ENCODE data around the gene PACSIN2. TPM values are rescaled to one million over a fixed set of nuclear protein-coding genes. Genes with fewer than 3 reads are reported as not detected.
"Not testable (repeated sequence)": the region's sequence is repeated elsewhere in the genome, so short reads cannot be mapped to it uniquely, and the experiment has no call there.

PACSIN2 gene
- total RNA-seq, 1 experiment from 2014 or later: 60.1 TPM

GRCh38 chr22:42945027-42945426, 69.9 kb downstream of the PACSIN2 start:
- no peak for DNase-seq
- Histone ChIP-seq H3K4me3 (ENCODE audit: insufficient read depth, low read depth, low read length) (no peak overlapping the region), H3K36me3 (replicated peaks; ENCODE audit: control insufficient read depth, insufficient read depth, low read length) (no peaks in the 10 kb centered on the region; the same call in 1 of the 2 replicates), H3K27me3 (ENCODE audit: control insufficient read depth, insufficient read depth, low read length) (no peaks in the 10 kb centered on the region)

- Histone ChIP-seq H3K36me3 (replicated peaks; ENCODE audit: control insufficient read depth, insufficient read depth, low read length) (no peaks in the 10 kb centered on the region; the same call in 1 of the 2 replicates), H3K27me3 (ENCODE audit: control insufficient read depth, insufficient read depth, low read length) (no peaks in the 10 kb centered on the region), H3K4me3 (ENCODE audit: insufficient read depth, low read depth, low read length) (no peak overlapping the region)
- DNase-seq: no peak
These were observed 70.5 kb downstream of the PACSIN2 start for GRCh38 chr22:42944409-42944808.

GRCh38 chr22:42943981-42944380, 71.0 kb downstream of the PACSIN2 start:
- DNase-seq: no peak
- Histone ChIP-seq H3K36me3 (replicated peaks; ENCODE audit: control insufficient read depth, insufficient read depth, low read length) (no peaks in the 10 kb centered on the region; the same call in 1 of the 2 replicates), H3K4me3 (ENCODE audit: insufficient read depth, low read depth, low read length) (no peak overlapping the region), H3K27me3 (ENCODE audit: control insufficient read depth, insufficient read depth, low read length) (no peaks in the 10 kb centered on the region)

GRCh38 chr22:42942351-42942750, 72.6 kb downstream of the PACSIN2 start:
- Histone ChIP-seq H3K27me3 (ENCODE audit: control insufficient read depth, insufficient read depth, low read length) (no peaks in the 10 kb centered on the region), H3K36me3 (replicated peaks; ENCODE audit: control insufficient read depth, insufficient read depth, low read length) (no peaks in the 10 kb centered on the region; the same call in 1 of the 2 replicates), H3K4me3 (ENCODE audit: insufficient read depth, low read depth, low read length) (no peak overlapping the region)
- no peak for DNase-seq

GRCh38 chr22:42939941-42940653, 74.9 kb downstream of the PACSIN2 start:
- DNase-seq: no peak
- Histone ChIP-seq H3K27me3 (ENCODE audit: control insufficient read depth, insufficient read depth, low read length) (no peaks in the 10 kb centered on the region), H3K36me3 (replicated peaks; ENCODE audit: control insufficient read depth, insufficient read depth, low read length) (no peaks in the 10 kb centered on the region; the same call in 1 of the 2 replicates), H3K4me3 (ENCODE audit: insufficient read depth, low read depth, low read length) (no peak overlapping the region)

- Histone ChIP-seq H3K4me3 (ENCODE audit: insufficient read depth, low read depth, low read length) (no peak overlapping the region), H3K36me3 (replicated peaks; ENCODE audit: control insufficient read depth, insufficient read depth, low read length) (no peaks in the 10 kb centered on the region; the same call in 1 of the 2 replicates), H3K27me3 (ENCODE audit: control insufficient read depth, insufficient read depth, low read length) (no peaks in the 10 kb centered on the region)
- DNase-seq: no peak
These were observed 75.5 kb downstream of the PACSIN2 start for GRCh38 chr22:42939451-42939881.

DNA sequence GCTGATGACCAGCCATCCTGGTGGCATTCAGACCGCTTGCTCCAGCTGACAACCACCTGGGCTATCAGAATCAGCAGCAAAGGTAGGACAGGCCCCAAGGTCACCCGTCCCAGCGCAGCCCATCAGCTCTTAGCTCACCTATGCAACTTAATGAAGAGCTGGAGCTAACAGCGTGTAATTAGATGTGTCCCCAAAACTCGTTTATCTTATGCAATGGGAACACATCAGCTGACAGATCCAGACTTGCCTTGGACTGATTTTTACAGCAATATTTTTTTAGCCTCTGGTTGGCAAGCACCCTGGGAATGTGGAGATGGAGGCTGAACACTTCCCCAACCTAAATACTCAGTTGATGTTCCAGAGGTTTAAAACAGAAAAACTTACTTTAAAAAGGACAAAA, 76.0 kb downstream of the PACSIN2 start:
- Histone ChIP-seq H3K27me3 (ENCODE audit: control insufficient read depth, insufficient read depth, low read length) (no peaks in the 10 kb centered on the region), H3K36me3 (replicated peaks; ENCODE audit: control insufficient read depth, insufficient read depth, low read length) (no peaks in the 10 kb centered on the region; the same call in 1 of the 2 replicates), H3K4me3 (ENCODE audit: insufficient read depth, low read depth, low read length) (no peak overlapping the region)
- DNase-seq: no peak

- DNase-seq: no peak
- Histone ChIP-seq H3K27me3 (ENCODE audit: control insufficient read depth, insufficient read depth, low read length) (no peaks in the 10 kb centered on the region), H3K36me3 (replicated peaks; ENCODE audit: control insufficient read depth, insufficient read depth, low read length) (no peaks in the 10 kb centered on the region; the same call in 1 of the 2 replicates), H3K4me3 (ENCODE audit: insufficient read depth, low read depth, low read length) (no peak overlapping the region)
These were observed 76.5 kb downstream of the PACSIN2 start for GRCh38 chr22:42938449-42938848.

DNA sequence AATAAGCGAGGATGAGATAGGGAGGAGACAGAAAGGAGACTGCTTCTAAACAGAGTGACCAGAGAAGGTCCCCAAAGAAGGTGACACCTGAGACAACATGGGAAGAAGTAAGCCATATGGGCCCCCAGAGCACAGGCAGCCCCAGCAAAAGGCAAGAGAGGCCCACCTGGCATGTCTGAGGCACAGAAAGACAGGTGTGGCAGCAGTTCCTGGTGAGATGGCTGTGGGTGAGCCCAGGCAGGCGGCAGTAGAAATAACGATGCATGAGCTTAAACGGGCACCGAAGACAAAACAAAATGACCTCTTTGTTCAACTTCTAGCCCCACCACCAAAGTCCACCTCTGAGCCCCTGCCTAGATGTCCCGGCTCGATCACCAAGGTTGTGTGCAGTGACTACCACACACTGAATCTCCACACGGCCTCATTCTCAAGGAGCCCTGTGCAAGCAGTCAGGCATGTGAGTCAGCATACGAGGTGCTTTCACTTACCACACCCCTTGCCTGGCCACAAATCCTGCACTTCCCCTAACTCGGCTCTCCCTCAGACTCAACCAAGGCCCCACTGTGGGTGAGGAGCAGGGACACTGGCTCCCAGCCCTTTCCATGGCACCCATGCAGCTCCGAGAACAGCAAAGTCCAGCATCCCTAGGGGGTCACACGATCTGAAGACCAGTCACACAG, 77.6 kb downstream of the PACSIN2 start:
- H3K36me3 ChIP-seq (replicated peaks; ENCODE audit: control insufficient read depth, insufficient read depth, low read length): no peaks in the 10 kb centered on the region; the same call in 1 of the 2 replicates
- H3K4me3 ChIP-seq (ENCODE audit: insufficient read depth, low read depth, low read length): no peak overlapping the region
- H3K27me3 ChIP-seq (ENCODE audit: control insufficient read depth, insufficient read depth, low read length): no peaks in the 10 kb centered on the region
- no peak for DNase-seq

- DNase-seq; H3K4me3 ChIP-seq (ENCODE audit: insufficient read depth, low read depth, low read length); H3K27me3 ChIP-seq (ENCODE audit: control insufficient read depth, insufficient read depth, low read length); H3K36me3 ChIP-seq (replicated peaks; ENCODE audit: control insufficient read depth, insufficient read depth, low read length): not testable (repeated sequence)
These were observed 78.3 kb downstream of the PACSIN2 start for GRCh38 chr22:42936680-42937079.

GRCh38 chr22:42934338-42934737, 80.6 kb downstream of the PACSIN2 start:
- Histone ChIP-seq H3K27me3 (ENCODE audit: control insufficient read depth, insufficient read depth, low read length) (no peaks in the 10 kb centered on the region), H3K4me3 (ENCODE audit: insufficient read depth, low read depth, low read length) (no peak overlapping the region), H3K36me3 (replicated peaks; ENCODE audit: control insufficient read depth, insufficient read depth, low read length) (no peaks in the 10 kb centered on the region; the same call in 1 of the 2 replicates)
- DNase-seq: no peak

DNA sequence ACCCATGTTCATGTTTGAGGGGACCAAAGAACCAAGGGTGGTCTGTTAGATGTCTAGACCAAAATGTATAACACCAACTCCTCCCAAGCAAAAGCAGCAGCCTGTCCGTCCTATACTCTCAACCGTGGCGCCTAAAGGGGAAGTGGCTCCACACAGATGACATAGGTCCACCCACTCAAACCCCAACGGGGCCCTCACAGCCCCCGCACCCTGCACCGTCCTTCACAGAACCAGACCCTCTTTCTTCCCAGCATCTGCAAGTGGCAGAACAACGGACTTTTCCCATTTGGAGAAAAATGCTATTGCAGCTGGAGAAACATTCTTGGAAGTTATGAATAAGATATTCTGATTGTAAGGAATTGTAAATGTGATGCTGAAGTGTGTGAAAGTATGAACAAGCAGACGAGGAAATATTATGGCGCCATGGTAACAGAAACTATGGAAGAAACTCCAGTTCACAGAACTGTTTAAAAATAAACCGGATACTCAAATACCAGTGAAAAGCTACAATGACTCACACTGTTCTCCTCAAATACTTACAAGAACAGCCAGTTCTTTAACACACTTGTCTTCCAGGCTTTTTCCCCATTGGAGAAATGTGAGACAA, 81.4 kb downstream of the PACSIN2 start:
- no peaks in the 10 kb centered on the region; the same call in 1 of the 2 replicates for H3K36me3 ChIP-seq (replicated peaks; ENCODE audit: control insufficient read depth, insufficient read depth, low read length)
- H3K27me3 ChIP-seq (ENCODE audit: control insufficient read depth, insufficient read depth, low read length): no peaks in the 10 kb centered on the region
- H3K4me3 ChIP-seq (ENCODE audit: insufficient read depth, low read depth, low read length): no peak overlapping the region
- no peak for DNase-seq

DNA sequence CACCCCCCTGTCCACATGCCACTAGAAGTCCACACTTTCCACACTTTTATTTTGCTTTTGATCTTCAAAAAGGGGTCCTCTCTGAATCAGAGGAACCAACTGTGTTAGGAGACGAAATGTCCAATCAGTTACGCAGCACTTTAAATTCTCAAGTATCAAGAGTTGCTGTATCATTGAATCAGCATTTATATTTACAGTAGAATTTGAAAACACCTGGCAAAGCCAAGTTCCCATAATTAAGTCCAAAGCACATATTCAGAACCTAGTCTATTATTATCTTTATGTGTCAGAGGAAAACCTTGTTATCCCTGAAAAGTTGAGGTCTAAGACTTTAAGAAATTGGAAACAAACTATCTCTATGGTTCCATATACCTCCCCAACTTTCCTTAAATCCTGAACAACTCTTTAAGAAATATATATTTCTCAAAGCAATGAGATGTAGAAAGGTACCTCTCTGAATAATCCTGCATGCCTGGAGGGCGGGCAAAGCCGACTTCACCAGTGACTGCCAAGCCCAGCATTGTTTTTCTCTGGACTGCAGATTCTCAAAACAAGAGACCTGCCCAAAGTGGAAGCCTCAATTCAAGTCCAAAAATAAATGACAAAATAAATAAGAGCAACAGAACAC, 82.0 kb downstream of the PACSIN2 start:
- no peak for DNase-seq
- Histone ChIP-seq H3K27me3 (ENCODE audit: control insufficient read depth, insufficient read depth, low read length) (no peaks in the 10 kb centered on the region), H3K36me3 (replicated peaks; ENCODE audit: control insufficient read depth, insufficient read depth, low read length) (no peaks in the 10 kb centered on the region; the same call in 1 of the 2 replicates), H3K4me3 (ENCODE audit: insufficient read depth, low read depth, low read length) (no peak overlapping the region)

DNA sequence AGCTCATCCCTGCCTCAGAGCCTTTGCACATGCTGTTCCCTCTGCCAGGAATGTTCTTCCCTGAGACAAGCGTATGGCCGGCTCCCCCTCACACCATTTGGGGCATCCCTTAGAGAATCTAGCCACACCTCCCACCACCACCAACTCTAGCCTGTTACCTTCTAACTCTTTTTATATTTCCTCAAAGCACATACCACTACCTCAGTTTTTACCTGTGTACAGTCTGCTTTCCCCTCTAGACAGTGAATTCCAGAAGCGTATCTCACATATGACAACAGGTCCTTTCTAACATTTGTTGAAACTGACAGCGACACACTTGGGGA, 82.8 kb downstream of the PACSIN2 start:
- no peak for DNase-seq
- Histone ChIP-seq H3K27me3 (ENCODE audit: control insufficient read depth, insufficient read depth, low read length) (no peaks in the 10 kb centered on the region), H3K4me3 (ENCODE audit: insufficient read depth, low read depth, low read length) (no peak overlapping the region), H3K36me3 (replicated peaks; ENCODE audit: control insufficient read depth, insufficient read depth, low read length) (no peaks in the 10 kb centered on the region)

Measured in H7 (cell line).